IMR-90 (cell line): ENCODE data around the gene PARVB. TPM values are rescaled to one million over a fixed set of nuclear protein-coding genes. Genes with fewer than 3 reads are reported as not detected.
A peak's percentile ranks its signal among the peaks of the same experiment; 100 is the strongest.

Experiments
- ATAC-seq: fragments of 200-7000 bp; cut with Tn5 transposase; 2 replicates; pipeline ENCODE4 v1.9.1; 2020; ENCODE audit warnings: low read depth, mild to moderate bottlenecking, moderate library complexity
- BruUV-seq: library from RNA; stranded (reverse); fragments of 400-500 nt; replicated peaks from 2 replicates; lab custom pipeline; 2021; lab: Mats Ljungman, UMichigan
- CTCF ChIA-PET: fragments of 300-600 bp; formaldehyde crosslinking; extraction: SDS; loops from one replicate; lab custom pipeline; 2021; ENCODE audit warnings: antibody characterized with exemption; lab: Yijun Ruan, JAX
- POLR2A ChIA-PET: fragments of 300-600 bp; sonication (Branson Sonifier 250); formaldehyde crosslinking; loops from one replicate; lab custom pipeline; 2022; ENCODE audit warnings: antibody characterized with exemption; ENCODE audit not compliant: unreplicated experiment; lab: Charles Lee
- DNase-seq: peaks from one replicate; pipeline ENCODE4 v3.0.0; 2013
- H2AFZ ChIP-seq: replicated peaks from 2 replicates; pipeline ENCODE3; 2013; ENCODE audit warnings: low read length, mild to moderate bottlenecking; ENCODE audit not compliant: poor library complexity
- H2AK5ac ChIP-seq: 2 replicates; pipeline ENCODE4 v1.6.1; 2013; ENCODE audit warnings: low read depth, low read length, inconsistent platforms
- H2AK9ac ChIP-seq: replicated peaks from 2 replicates; pipeline ENCODE3; 2013; ENCODE audit warnings: mild to moderate bottlenecking, low read depth, low read length, moderate library complexity; ENCODE audit not compliant: poor library complexity
- H2BK120ac ChIP-seq: 2 replicates; pipeline ENCODE4 v1.6.1; 2013; ENCODE audit warnings: low read depth, low read length, inconsistent platforms
- H2BK15ac ChIP-seq: 3 replicates; pipeline ENCODE4 v1.6.1; 2013; ENCODE audit warnings: low read depth, low read length, inconsistent platforms
- H2BK20ac ChIP-seq: 2 replicates; pipeline ENCODE4 v1.6.1; 2013; ENCODE audit warnings: low read depth, mild to moderate bottlenecking, inconsistent platforms, low read length, moderate library complexity
- H2BK5ac ChIP-seq: 2 replicates; pipeline ENCODE4 v1.6.1; 2013; ENCODE audit warnings: mild to moderate bottlenecking, low read depth, low read length, inconsistent platforms; ENCODE audit not compliant: poor library complexity, severe bottlenecking
- H3K14ac ChIP-seq: replicated peaks from 2 replicates; pipeline ENCODE4 v1.6.1; 2013; ENCODE audit warnings: low read depth, low read length, inconsistent platforms
- H3K18ac ChIP-seq: 2 replicates; pipeline ENCODE4 v1.6.1; 2013; ENCODE audit warnings: low read depth, low read length, control low read depth
- H3K23ac ChIP-seq: 2 replicates; pipeline ENCODE4 v1.6.1; 2013; ENCODE audit warnings: low read depth, low read length, inconsistent platforms
- H3K27ac ChIP-seq: 2 replicates; pipeline ENCODE4 v1.5.1; 2013; ENCODE audit warnings: mild to moderate bottlenecking, control low read depth, low read length; ENCODE audit not compliant: insufficient read depth
- H3K27me3 ChIP-seq: 2 replicates; pipeline ENCODE4 v1.6.1; 2013; ENCODE audit warnings: low read length; ENCODE audit not compliant: control insufficient read depth, insufficient read depth
- H3K36me3 ChIP-seq: 2 replicates; pipeline ENCODE4 v1.6.1; 2013; ENCODE audit warnings: low read length, mixed read lengths; ENCODE audit not compliant: control insufficient read depth, insufficient read depth
- H3K4ac ChIP-seq: 2 replicates; pipeline ENCODE4 v1.6.1; 2013; ENCODE audit warnings: low read depth, low read length, inconsistent platforms
- H3K4me1 ChIP-seq: 2 replicates; pipeline ENCODE4 v1.6.1; 2013; ENCODE audit warnings: low read length, mixed read lengths; ENCODE audit not compliant: control insufficient read depth, insufficient read depth
- H3K4me2 ChIP-seq: 2 replicates; pipeline ENCODE4 v1.6.1; 2013; ENCODE audit warnings: low read depth, mild to moderate bottlenecking, control low read depth, low read length, moderate library complexity
- H3K4me3 ChIP-seq: 2 replicates; pipeline ENCODE4 v1.5.1; 2013; ENCODE audit warnings: low read depth, mild to moderate bottlenecking, control low read depth, low read length, moderate library complexity; ENCODE audit not compliant: insufficient read depth
- H3K56ac ChIP-seq: 2 replicates; pipeline ENCODE4 v1.6.1; 2013; ENCODE audit warnings: low read length, inconsistent platforms; ENCODE audit not compliant: insufficient read depth; ENCODE audit errors: extremely low read depth
- H3K79me1 ChIP-seq, 2 experiments: 2 replicates each; pipeline ENCODE4 v1.6.1; 2013; ENCODE audit warnings: low read length in 2 of 2, inconsistent platforms in 1 of 2, low read depth in 1 of 2
- H3K9ac ChIP-seq: 2 replicates; pipeline ENCODE4 v1.6.1; 2013; ENCODE audit warnings: low read depth, low read length, control low read depth
- H3K9me1 ChIP-seq: 2 replicates; pipeline ENCODE4 v1.6.1; 2013; ENCODE audit warnings: low read length, inconsistent platforms; ENCODE audit not compliant: insufficient read depth
- H3K9me3 ChIP-seq: 2 replicates; pipeline ENCODE4 v1.6.1; 2013; ENCODE audit warnings: low read length; ENCODE audit not compliant: control insufficient read depth, insufficient read depth
- H4K20me1 ChIP-seq: 2 replicates; pipeline ENCODE4 v1.6.1; 2013; ENCODE audit warnings: low read length, inconsistent platforms; ENCODE audit not compliant: insufficient read depth
- H4K5ac ChIP-seq: 2 replicates; pipeline ENCODE4 v1.6.1; 2013; ENCODE audit warnings: mild to moderate bottlenecking, low read depth, low read length, control low read depth
- H4K8ac ChIP-seq, 2 experiments: 2 replicates each; pipeline ENCODE4 v1.6.1; 2013; ENCODE audit warnings: low read depth in 2 of 2, low read length in 2 of 2, control low read depth in 1 of 2, inconsistent platforms in 1 of 2
- H4K91ac ChIP-seq: 2 replicates; pipeline ENCODE4 v1.6.1; 2013; ENCODE audit warnings: low read depth, low read length, inconsistent platforms; ENCODE audit not compliant: insufficient read depth
- CEBPB ChIP-seq: IDR thresholded peaks from 2 replicates; pipeline ENCODE4 v1.6.1; 2012; ENCODE audit warnings: low read depth, low read length, improper control_type of control experiment
- MAFK ChIP-seq: IDR thresholded peaks from 2 replicates; pipeline ENCODE4 v1.6.1; 2012; ENCODE audit warnings: low read depth, low read length, improper control_type of control experiment
- WGBS, 2 experiments: methylation state at CpG; one replicate each; pipeline versions ENCODE4 v1.1.5 to v1.1.7; 2013; ENCODE audit warnings: missing lambda C conversion rate in 2 of 2; ENCODE audit not compliant: insufficient read length in 1 of 2; ENCODE audit errors: extremely low coverage in 2 of 2; 5-methylcytosine and 5-hydroxymethylcytosine counted together
- dilution Hi-C: fragments of 300-500 bp; cut with HindIII; formaldehyde crosslinking; loops from one replicate; pipeline ENCODE4 v1.14.3; 2018; ENCODE audit warnings: low sequenced_read_pairs; ENCODE audit not compliant: unreplicated experiment
- in situ Hi-C: fragments of 300-500 bp; cut with MboI; formaldehyde crosslinking; loops from 3 replicates; pipeline ENCODE4 v1.14.3; 2019; ENCODE audit warnings: low sequenced_read_pairs, inconsistent platforms, mixed read lengths
- intact Hi-C: fragments of 100-400 bp; cut with micrococcal nuclease; formaldehyde crosslinking; loops from 2 replicates; pipeline ENCODE4 v1.10.0; 2022
- polyA plus RNA-seq, 3 experiments: library from polyadenylated mRNA; depleted of rRNA; stranded (reverse); fragments of >200 nt; gene quantifications; 2 replicates each; pipeline ENCODE4 v1.2.3, GENCODE V29; 2012; ENCODE audit warnings: low replicate concordance in 1 of 3
- total RNA-seq: library from RNA; depleted of rRNA; stranded (reverse); fragments of >200 nt; gene quantifications from 2 replicates; pipeline ENCODE4 v1.2.3, GENCODE V29; 2012

The PARVB gene
- total and polyA plus RNA-seq, 2 of the 4 experiments (the other 2 are of a cell fraction), result 44.3 to 53.9 TPM

DNA sequence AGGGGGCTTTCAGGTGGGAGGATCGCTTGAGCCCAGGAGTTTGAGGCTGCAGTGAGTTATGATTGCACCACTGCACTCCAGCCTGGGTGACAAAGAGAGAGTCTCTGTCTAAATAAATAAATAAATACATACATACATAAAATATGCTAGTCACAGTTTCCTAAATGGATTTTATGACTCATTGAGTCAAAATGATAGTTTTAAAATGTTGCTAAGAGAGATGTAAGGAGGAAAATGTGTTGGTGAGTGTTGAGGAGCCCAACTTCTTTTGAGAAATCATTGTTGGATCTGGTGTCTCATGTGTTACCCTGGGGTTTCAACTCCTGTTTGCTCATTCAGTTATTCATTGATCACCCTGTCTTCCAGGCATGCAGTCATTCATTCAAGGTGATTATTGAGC is 21.0 kb downstream of the PARVB start:
- ATAC-seq (no peak), DNase-seq (peak; percentile 46)
- POLR2A ChIA-PET, result no interaction called here
- Histone ChIP-seq H3K23ac (0 out of 2 replicates have a peak overlapping the region, but pooled peaks have one; percentile 24), H3K18ac (no peak overlapping the region), H2AK5ac (no peak overlapping the region), H3K9me3 (no peaks in the 10 kb centered on the region), H3K56ac (no peak overlapping the region), H4K20me1 (peaks cover 8% of the 10 kb centered on the region), H2BK15ac (no peak overlapping the region), H3K4ac (no peak overlapping the region), H3K14ac (no peak overlapping the region), H4K5ac (no peak overlapping the region), H3K27ac (no peak overlapping the region), H3K79me1 (peaks cover 10 to 39% of the 10 kb centered on the region in 2 experiments), H2BK120ac (no peak overlapping the region), H3K36me3 (peaks cover 2% of the 10 kb centered on the region; the same call in 1 of the 2 replicates), H3K27me3 (no peaks in the 10 kb centered on the region), H2AFZ (no peak overlapping the region), H3K9me1 (peaks cover 7% of the 10 kb centered on the region), H3K4me1 (peaks cover 2% of the 10 kb centered on the region; the same call in 1 of the 2 replicates), H4K8ac (no peak overlapping the region), H2BK5ac (no peak overlapping the region), H2BK20ac (no peak overlapping the region), H2AK9ac (no peak overlapping the region), H4K91ac (no peak overlapping the region), H3K4me2 (no peak overlapping the region), H3K4me3 (no peak overlapping the region), H3K9ac (no peak overlapping the region)
- no peak for TF ChIP-seq MAFK
- TF ChIP-seq CEBPB, result peak; percentile 31; the same call in 1 of the 2 replicates
- dilution Hi-C loops (no loop called here), in situ Hi-C loops (no loop called here), intact Hi-C loops (no loop called here)
- BruUV-seq, result no TSS peak
- no CpG with 5 or more reads among the region's 1 CpG for WGBS, 2 experiments
- CTCF ChIA-PET, result no interaction called here
